Tongue (tissue), 2 donors: ENCODE data around the gene PLTP. TPM values are rescaled to one million over a fixed set of nuclear protein-coding genes. Genes with fewer than 3 reads are reported as not detected.
"Not testable (repeated sequence)": the region's sequence is repeated elsewhere in the genome, so short reads cannot be mapped to it uniquely, and the experiment has no call there.

ENCODE experiments used
- DNase-seq: peaks from one replicate; pipeline ENCODE4 v3.0.0-alpha.2; 2015
- total RNA-seq: library from RNA; depleted of rRNA; stranded (reverse); fragments of >200 nt; gene quantifications from one replicate; pipeline ENCODE4 v1.2.3, GENCODE V29; 2014

PLTP gene
- total RNA-seq, 1 donor from 2014 or later = 14.0 TPM

DNA sequence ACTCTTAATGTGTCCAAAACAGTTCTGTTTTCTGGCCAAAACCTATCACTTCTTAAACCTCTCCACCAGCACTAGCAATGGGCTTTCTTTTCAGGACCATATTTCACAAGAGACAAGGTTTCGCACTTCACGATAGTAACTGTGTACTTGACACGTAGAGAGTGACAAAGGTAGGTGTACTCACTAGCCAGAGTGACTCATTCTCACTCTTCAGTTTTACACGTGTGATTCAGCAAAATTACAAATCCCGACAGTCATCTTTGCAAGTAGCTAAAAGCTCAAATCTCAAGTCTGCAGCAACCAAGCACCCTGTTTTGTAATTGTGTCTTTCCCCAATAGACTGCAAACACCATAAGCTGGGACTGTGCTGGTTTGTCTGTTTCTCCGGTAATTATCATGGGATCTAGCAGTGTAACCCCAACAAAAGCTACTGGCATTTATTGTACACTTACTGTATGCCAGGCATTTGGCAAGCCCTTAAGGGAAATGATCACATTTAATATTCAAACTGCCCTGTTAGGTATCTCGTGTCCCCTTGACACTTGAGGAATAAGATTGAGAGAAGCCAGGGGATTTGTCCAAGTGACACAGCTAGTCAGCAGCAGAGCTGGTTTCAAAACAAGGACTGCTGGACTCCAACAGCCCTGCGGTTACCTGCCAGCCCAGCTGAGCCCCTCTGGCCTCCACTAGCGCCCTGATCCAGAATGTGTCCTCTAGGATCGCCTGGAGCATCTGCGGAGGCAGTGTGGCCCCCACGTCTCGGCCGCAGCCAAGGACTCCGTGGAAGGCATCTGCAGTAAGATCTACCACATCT, 32.4 kb upstream of the PLTP start:
- DNase-seq = no peak

DNA sequence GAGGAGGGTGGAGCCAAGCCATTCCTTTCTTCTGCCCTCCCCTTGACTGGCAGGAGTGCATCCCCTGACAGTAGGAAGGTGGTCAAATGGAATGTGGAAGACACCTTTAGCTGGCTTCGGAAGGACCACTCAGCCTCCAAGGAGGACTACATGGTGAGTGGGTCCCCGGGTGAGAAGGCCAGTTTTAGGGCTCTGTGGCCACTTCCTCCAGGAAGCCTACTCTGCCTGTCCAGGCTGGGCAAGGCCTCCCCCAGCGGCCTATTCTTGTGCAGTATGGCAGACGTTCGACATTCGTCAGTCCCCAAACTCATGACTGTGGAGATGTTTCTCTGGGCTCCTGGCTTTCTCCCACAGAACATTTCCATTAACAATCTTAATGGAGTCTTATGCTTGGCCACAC, 31.7 kb upstream of the PLTP start:
- DNase-seq = no peak

DNA sequence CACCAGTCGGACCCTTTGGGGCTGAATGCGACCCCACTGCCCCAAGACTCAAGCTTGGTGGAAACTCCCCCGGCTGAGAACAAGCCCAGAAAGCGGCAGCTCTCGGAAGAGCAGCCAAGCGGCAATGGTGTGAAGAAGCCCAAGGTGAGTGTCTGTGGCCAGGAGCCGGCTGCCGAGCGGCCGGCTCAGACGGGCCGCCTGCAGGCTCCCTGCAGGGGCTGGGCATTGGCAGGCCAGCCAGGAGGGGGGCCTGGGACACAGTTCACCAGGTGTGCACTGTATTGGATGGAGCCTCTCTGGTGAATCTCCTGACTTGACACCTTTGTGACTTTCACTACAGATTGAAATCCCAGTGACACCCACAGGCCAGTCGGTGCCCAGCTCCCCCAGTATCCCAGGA, 28.5 kb upstream of the PLTP start:
- DNase-seq = no peak

DNA sequence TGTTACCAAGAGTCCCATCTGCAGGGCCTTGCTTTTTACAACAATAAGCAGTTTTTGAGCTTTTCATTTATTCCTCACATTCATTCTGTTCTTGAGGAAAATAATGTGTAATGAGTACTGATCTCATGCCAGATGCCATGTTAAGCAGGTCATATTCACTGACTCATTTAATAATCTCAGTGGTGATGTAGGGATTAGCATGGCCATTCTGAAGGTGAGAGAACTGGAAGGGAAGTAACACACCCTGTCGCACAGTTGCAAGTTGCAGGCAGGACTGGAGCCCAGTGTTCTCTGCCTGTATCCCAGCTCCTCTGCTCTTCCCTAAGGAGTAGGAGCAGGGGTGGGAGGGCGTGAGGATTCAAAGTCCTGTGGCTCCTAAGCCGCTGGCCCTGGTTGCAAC, 28.1 kb upstream of the PLTP start:
- DNase-seq = no peak

DNA sequence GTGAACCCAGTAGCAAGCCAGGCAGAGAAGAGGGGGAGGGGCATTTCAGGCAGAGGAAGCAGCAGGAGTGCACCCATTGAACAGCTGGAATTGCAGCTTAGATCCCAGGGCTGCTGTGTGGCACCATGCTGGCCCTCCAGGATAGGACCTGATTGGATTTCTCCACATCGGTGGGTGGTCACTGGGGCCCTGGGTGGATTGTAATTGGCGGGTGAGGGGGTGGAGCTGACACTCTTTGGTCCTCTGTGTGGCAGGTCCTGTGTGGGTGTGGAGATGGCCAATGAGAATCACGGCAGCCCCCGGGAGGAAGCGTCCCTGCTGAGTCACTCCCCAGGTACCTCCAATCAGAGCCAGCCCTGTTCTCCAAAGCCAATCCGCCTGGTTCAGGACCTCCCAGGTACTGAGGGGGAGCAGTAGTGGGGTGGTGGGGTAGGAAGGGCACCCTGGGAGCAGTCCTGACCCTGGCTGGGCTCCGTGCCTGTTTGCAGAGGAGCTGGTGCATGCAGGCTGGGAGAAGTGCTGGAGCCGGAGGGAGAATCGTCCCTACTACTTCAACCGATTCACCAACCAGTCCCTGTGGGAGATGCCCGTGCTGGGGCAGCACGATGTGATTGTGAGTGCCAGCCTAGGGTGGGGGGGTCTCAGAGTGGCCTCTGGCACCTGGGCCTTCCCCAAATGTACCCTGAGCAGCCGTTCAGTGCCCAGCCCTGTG, 26.9 kb upstream of the PLTP start:
- no peak for DNase-seq

DNA sequence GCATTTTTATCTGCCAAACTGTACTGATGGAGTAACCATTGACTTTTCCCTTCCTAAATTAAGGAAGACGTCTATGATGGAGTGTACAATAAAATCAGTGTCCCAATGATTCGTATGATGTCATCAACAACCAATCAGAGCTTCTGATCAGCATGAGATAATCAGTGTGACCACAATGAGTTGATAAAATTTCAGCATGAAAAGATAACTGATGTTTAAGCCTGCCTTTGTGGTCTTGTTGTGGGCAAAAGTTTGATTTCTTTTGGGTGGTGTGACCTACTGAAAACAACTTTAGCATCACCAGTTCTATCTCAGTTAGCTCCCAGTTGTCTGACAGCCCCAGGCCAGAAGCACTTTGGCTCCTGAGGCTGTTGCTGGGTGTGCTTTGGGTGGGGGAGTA, 25.8 kb upstream of the PLTP start:
- no peak for DNase-seq

DNA sequence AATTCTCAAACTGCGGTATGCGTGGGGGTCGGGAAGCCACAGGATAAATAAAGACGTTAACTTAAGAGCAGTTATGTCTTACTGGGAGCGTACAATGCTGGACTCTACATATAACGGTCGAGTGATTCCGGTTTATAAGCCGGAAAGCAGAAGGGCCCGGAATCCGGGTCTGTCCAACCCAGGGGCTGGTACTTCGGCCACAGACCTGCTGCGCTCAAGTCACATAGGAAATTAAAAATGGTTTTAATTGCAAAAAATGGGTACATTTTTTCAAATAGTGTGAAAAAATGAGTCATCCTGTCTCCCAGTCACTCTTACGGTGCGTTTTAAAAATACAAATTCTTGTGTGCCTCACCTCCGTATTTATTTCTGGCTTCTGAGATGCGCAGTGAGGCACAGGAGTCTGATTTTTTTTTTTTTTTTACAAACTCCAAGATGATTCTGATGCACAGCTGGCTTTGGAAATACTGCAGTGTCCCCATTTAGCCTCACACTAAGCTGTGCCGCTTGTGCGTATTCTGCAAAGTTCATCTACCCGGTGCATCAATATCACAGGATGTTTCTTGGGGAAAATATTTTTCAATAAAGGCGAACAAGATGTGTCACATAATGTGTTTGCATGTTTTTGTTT, 23.6 kb upstream of the PLTP start:
- DNase-seq = no peak

DNA sequence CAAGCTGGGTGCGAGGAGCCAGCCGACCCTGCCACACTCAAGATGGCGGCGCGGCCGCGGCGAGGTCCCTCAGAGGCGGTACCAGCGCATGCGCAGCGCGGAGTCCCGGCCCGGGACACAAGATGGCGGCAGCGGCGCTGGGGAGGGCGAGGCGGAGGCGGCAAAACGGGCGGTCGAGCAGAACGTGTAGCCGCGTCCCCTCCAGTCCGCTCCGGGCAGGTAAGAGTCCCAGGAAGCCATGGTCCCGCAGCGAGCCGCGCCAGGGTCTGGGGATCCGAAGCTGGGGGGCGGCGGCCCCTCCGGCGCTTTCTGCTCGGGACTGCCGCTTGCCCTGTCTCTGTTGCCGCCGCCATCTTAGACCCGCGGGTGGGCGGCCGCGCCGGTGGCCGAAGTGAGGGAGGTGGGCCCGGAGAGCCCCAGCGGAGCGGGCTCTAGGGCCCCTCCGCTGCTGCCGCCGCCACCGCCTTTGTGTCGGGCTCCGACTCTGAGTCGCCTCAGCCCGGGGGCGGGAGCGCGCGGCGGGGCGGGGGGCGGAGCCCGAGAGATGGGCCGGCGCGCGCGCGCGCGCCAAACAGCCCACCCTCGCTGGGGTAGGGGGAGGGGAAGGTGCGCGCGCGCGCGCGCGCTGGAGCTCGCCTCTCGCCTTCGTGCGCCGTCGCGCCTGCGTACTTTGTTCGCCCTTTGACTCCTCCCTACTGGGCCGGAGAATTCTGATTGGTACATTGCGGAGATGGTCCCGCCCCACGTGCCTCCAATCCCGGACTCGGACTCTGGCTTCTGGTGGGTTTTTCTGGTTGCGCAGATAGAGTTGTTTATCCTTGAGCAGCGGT, 22.8 kb upstream of the PLTP start, which contains the start of gene PCIF1:
Gene PCIF1, plus strand, starts transcription at position 98 of the 830 bp plus-strand sequence. CDS start 4,317 bp downstream, outside the sequence.
- peak; percentile 99 for DNase-seq

DNA sequence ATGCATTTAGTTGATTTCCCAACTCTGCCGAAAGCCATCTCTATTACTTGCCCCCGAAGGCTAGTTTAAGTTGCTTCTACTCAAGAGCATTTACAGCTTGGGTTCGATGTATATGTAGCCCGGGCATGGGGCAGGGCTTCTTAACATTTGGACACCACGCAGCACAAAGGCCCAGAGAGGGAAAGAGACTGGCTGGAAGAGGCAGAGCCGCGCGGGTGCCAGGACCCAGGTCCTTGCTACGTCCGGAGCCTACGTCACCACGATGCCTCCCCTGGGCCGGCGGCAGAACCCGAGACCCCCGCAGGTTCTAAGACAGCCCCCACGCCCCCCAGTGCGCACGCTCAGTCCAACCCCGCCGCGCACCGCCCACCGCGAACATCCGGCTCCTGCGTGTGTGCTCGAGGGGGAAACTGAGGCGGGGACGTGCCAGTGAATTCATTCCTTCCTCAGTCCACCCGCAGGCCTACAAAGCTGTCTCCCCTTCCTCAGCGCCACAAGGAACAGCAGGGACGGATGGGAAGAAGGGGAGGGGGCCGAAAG, 22.2 kb upstream of the PLTP start:
- peak; percentile 86 for DNase-seq

DNA sequence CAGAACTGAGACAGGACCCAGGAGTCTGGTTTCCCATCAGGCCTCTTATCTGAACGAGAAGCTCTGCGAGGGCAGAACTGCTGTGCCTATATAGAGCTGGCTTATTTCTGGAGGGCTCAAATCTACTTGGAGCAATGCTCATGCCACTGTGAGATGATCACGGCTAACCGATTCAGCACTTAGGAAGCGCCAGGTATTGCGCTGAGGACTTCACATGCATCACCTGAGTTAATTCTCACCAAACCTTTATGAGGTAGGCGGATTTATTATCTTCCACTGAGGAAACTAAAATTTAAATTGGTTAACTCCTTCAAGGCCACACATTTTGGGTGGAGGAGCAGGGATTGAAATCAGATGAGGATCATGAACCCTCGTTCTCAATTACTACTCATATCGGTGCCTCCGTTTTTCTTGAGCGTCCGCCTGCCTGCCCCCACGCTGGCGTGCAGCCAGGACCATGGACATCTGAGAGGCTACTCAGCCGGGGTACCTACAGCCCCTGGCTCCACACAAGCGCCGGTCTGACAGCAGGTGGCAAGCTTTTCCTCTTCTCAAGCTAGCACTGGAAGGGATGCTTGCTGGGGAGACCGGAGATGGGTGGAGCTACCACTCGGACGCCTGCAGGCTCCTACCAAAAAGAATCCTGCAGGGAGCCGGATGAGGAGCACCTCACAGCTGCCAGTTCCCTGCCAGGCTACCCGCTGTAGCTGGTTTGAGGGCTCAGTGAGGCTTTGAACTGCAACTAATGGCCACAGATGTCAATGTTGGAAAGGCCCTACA, 21.5 kb upstream of the PLTP start:
- DNase-seq = peak; percentile 77

DNA sequence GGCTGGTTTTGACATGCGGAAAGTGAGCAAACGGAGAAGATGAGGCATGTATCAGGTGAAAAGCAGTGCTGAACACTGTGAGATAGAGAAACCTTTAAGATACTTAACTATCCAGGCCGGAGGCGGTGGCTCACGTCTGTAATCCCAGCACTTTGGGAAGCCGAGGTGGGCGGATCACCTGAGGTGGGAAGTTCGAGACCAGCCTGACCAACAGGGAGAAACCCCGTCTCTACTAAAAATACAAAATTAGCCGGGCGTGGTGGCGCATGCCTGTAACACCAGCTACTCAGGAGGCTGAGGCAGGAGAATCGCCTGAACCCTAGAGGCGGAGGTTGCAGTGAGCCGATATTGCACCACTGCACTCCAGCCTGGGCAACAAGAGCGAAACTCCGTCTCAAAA, 19.7 kb upstream of the PLTP start:
- DNase-seq = not testable (repeated sequence)

DNA sequence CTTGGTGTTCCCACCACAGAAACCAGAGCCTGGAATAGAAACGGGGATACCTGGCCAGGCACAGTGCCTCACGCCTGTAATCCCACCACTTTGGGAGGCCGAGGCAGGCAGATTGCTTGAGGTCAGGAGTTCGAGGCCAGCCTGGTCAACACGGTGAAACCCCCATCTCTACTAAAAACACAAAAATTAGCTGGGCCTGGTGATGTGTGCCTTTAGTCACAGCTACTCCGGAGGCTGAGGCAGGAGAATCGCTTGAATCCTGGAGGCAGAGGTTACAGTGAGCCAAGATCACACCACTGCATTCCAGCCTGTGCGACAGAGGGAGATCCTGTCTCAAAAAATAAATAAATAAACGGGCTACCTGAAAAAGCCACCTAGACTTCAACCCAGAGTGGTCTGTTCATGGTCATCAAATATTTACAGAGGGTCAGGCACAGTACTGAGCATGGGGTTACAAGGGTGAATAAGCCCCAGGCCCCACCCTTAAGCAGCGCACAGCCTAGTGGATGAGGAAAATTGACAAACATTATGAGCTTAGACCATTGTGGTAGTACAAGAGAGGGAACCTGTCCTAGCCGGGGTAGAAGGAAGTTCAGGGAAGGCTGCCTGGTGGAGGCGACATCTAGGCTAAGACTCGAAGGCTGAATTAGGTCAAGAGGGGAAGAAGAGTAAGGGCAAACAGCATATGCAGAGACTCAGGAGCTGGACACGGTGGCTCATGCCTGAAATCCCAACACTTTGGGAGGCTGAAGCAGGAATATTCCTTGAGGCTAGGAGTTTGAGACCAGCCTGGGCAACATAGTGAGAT, 15.3 kb upstream of the PLTP start:
- no peak for DNase-seq

DNA sequence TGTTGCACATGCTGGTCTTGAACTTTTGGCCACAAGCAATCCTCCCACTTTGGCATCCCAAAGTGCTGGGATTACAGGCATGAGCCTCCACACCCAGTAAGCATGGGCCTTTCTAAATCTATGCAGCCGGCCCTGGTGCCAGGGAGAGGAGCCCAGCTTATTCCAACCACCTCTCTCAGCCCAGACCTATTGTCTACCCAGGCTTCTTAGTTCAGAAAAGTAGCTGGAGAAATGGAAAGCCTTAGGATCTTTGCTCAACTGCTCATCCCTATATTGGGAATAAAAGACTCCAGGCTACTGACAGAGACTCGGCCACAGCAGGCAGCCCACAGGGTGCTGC, 14.7 kb upstream of the PLTP start:
- no peak for DNase-seq

DNA sequence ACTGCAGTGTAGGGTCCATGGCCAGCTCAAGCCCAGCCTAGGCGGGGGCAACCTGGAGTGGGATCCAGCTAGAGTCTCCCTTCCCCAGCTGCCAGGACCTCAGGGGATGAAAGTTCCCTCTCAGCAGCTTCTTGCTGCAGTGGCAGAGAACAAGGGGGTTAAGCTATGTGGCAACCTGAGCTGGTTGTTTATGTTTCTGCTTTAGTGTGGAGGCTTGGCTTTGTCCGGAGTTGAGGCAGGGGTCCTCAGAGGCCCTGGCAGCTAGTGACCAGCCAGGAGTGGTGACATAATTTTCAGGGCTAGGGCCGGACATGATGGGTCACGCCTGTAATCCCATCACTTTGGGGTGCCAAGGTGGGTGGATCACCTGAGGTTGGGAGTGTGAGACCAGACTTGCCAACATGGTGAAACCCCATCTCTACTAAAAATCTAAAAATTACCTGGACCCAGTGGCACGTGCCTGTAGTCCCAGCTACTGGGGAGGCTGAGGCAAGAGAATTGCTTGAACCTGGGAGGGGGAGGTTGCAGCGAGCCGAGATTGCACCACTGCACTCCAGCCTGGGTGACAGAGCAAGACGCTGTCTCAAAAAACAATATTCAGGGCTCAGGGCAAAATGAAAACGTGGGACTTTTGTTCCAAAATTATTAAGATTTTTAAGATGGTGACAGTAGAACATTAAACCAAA, 14.0 kb upstream of the PLTP start:
- DNase-seq = no peak

DNA sequence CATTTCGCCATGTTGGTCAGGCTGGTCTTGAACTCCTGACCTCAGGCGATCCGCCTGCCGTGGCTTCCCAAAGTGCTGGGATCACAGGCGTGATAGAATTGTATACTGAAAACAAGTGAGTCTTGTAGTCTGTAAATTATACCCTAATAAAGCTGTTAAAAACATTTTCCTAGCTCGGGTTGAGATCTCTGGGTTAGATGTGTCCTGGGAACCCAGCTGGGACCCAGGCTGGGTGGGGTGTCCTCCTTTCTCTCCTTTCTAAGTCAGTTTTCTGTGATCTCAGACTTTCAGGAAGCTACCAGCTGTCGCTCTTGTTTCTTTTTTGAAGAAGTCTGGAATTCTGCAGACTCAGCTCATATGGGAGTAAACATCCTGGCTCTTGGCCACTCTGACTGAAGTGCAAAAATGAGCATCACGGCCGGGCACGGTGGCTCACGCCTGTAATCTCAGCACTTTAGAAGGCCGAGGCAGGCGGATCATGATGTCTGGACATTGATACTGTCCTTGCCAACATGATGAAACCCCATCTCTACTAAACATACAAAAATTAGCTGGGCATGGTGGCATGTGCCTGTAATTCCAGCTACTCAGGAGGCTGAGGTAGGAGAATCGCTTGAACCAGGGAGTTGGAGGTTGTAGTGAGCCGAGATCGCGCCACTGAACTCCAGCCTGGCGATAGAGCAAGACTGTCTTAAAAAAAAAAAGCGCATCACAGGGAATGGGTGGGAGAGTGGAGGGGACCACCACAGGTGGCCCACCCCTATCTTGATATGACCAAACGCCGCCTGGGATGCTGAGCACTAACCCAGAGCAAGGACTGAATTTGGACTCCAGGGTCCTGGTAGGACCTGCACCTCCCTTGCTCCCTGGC, 12.7 kb upstream of the PLTP start:
- DNase-seq = peak; percentile 69

DNA sequence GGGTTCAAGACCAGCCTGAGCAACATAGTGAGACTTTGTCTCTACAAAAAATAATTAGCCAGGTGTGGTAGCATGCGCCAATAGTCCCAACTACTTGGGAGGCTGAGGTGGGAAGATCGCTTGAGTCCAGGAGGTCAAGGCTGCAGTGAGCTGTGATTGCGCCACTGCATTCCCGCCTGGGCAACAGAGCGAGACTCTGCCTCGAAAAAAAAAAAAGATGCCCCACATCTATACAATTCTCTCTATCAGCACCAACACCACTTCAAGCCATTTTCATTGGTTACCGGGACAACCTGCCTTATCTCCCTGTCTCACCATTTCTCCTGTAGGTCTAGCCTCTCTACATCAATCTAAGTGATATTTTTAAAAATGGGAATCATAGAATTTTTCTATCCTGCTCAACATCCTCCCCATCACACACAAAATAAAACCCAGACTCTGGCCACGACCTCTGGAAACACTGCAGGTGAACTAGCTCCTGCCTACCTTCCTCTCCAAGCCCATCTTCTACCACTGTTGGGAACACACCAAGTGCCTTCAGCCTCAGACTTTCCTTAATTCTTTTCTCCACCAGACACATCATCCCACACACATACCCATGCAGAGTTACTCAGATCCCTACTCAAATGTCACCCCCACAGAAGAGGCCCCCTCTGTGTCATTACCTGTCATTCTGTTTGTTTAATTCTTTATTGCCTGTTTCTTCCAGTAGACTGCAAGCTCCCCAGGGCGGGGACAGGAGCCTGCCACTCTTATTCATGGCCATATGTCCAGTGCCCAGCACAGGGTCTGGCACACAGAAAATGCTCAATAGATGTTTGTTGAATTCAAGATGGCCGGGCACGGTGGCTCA, 9.6 kb upstream of the PLTP start:
- DNase-seq = no peak

DNA sequence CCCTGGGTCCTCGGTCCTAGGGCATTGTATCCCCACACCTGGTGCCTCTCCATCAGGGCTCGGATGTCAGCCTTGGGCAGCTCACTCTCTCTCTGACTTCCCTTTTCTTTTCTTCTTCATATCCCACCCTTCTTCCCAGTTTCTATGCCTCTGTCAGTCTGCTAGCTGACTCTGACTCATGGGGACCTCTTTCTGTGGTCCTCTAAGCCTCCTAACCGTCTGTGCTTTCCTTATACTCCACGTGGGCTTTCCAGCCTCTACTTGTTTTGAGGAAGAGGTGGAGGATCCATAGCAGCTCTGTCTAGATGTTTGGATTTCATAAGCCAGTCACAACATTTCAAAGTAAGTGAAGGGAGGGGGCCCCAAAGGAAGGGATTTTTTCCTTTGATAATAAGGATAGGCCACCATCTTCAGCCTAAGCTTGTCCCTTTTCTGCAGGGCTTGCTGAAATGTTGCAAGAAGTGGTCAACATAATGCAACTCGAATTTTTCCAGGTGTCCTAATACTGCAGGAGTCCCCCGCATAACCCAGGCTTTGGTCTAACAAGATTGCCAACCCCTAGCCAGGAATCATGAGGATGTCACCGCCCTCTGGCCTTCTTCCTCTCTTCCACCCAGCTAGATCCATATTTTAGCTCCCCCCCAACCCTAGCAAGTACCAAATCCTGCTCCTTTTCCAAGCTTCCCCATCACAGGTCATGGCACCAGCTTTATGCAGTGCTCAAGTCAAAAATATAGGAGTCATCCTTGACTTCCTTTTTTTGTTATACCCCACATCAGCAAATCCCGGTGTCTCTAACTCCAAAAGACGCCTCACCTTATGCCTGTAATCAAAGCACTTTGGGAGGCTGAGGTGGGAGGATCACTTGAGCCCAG, 8.7 kb upstream of the PLTP start:
- no peak for DNase-seq
